GM19238 (cell line): ENCODE results near the gene KRTAP2-3.
"Not testable (repeated sequence)": the region's sequence is repeated elsewhere in the genome, so short reads cannot be mapped to it uniquely, and the experiment has no call there.

ENCODE experiments used
- DNase-seq: peaks from one replicate; pipeline ENCODE4 v3.0.0; 2011; ENCODE audit warnings: low spot score; ENCODE audit not compliant: insufficient read length

The KRTAP2-3 gene

GRCh38 chr17:41034346-41034935 lies 25.5 kb downstream of the KRTAP2-3 start, which contains the start of gene KRTAP1-3:
TSS of gene KRTAP1-3 (minus strand) at chr17:41034874. CDS start at chr17:41034821, 53 bp downstream.
- not testable (repeated sequence) for DNase-seq

DNA sequence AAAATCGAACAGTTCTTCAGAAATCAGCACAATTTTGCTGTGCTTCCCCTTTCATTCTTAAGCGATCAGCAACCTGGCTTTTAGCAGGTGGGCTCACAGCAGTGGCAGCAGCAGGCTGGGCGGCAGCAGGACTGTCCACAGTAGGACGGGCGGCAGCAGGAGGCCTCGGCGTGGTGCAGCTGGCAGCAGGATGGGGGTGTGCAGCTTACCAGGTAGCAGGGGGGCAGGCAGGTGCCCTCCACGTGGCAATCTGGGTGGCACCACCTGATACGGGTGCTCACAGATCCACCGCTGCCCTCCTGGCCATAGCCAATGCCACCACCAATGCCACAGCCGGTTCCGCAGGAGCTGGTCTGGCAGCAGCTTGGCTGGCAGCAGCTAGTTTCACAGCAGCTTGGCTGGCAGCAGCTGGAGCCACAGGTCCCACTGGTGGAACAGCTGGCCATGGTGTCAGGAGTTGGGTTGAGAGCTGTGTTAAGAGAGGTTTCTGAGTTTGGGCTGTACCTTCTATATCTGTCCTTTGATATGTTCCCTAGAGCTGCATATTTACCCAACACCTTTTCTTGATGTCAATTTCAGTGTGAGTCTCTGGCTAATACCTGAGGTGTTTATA lies 30.2 kb downstream of the KRTAP2-3 start, which contains the start of gene KRTAP1-4:
Gene KRTAP1-4 (minus strand): TSS at position 563 of the 613 bp plus-strand sequence. CDS start 117 bp downstream, at position 446.
- no peak for DNase-seq

GRCh38 chr17:41026715-41027471 lies 33.0 kb downstream of the KRTAP2-3 start, which contains the start of gene KRTAP1-5:
TSS of gene KRTAP1-5 (minus strand) at chr17:41027208. CDS start at chr17:41027155, 53 bp downstream.
- no peak for DNase-seq

DNA sequence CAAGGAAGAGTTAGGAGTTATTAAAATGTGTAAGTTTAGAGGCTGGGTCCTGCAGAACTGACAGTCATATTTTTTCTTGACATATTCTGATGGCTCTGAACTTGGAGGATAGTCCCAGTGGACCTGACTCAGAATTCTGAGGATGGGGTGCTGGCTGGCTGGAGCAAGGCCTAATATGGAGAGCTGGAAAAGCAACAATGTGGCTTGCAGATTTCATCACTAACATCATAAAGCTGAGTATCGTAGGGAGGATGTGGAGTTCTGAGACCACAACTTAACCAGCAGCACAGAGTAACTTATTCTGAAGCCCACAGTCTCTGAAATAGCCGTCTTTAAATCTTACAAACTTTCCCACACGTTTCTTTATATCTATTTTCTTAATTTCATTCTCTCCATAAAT lies 35.2 kb downstream of the KRTAP2-3 start:
- DNase-seq = no peak

DNA sequence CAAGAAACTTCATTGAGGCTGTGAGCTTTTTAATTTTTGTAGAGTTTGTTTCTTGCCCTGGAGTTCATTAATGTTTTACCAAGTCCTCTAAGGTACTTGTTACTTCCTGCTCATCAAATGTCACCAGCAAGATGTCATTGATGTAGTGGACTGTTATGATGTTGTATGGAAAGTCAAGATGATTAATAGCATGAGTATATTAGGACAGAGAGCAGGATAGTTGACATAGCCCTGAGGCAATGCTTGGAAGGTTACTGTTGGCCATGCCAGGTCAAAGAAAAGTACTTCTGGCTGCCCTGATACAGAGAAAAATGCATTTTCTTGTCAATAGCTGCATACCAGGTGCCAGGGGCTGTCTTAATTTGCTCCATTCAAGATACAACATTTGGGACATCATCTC lies 39.6 kb downstream of the KRTAP2-3 start:
- no peak for DNase-seq

DNA sequence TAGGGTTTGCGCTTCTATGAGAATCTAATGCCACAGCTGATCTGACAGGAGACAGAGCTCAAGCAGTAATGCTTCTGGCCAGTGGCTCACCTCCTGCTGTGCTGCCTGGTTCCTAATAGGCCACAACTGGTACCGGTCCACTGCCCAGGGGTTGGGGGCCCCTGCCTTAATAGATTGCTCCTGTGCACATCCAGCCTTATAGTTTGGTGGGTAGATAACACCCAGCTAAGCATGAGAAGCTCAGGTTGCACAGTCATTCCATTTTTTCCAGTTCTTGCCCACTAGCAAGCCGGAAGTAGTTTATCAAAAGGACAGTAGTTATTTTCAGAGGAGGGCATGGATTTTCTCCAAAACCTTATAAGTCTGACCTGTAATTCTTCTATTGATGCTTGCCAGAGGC lies 40.5 kb downstream of the KRTAP2-3 start:
- DNase-seq = no peak

DNA sequence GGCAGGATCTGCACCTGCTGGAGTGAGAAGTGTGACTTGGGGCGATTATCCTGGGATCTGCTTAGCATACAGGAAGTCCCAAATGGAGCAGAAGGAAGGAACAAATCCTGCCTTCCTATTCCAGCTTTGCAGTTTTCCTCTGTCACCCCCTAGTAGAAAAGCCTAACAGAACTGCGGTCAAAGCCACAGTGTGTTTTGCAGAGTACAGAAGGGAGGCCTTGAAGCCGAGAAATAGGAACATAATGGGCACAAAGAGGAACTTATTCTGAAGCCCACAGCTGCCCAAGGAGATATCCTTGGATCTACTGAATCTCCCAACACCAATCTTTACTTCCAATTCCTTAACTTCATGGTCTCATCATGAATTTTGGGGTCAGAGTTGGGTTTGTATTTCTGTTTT lies 41.4 kb downstream of the KRTAP2-3 start:
- DNase-seq = no peak

DNA sequence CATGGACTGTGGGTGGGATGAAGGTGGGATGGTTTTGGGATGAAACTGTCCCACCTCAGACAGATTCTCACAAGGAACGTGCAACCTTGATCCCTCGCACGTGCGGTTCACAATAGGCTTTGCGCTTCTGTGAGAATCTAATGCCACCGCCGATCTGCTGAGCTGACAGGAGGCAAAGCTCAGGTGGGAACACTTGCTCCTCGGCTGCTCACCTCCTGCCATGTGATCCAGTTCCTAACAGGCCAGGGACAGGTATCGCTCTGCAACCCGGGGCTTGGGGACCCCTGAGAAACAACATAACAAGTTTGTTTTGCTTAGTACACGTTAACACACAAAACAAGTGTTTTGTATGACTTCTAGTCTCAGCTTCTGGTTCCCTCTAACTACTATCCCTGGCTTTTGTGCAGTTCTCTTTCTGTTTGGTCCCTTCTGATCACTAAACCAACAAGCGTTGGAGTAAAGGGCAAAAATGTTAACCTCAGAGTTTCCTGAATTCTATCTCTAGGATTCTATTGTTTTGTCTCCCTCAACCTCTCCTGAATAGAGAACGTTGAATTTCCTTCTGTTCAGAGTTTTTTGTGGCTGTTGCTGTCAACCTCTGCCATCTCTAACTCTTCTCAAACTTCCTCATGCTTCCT lies 43.2 kb downstream of the KRTAP2-3 start:
- no peak for DNase-seq

GRCh38 chr17:41015454-41015853 lies 44.5 kb downstream of the KRTAP2-3 start:
- DNase-seq = no peak

DNA sequence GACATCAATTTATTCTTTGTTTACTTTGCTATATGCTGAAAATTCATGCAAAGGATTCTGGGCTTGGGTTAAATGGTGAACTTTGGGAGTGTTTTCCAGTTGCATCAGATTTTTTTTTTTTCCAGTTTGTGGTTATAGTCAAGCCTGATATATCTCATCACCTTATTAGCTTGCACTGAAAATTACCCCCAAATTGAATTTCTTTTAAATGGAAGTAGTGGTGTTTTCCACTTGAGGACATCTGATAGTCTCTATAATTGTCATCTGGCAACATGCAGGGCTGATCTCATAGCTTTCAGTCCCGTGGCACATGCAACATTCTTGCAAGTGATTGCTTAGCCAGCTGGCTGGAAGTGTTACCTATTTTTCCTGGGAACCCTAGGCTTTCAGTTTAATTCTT lies 46.3 kb downstream of the KRTAP2-3 start:
- DNase-seq = no peak

- no peak for DNase-seq
Measured at GRCh38 chr17:41013181-41013580, 46.7 kb downstream of the KRTAP2-3 start.

DNA sequence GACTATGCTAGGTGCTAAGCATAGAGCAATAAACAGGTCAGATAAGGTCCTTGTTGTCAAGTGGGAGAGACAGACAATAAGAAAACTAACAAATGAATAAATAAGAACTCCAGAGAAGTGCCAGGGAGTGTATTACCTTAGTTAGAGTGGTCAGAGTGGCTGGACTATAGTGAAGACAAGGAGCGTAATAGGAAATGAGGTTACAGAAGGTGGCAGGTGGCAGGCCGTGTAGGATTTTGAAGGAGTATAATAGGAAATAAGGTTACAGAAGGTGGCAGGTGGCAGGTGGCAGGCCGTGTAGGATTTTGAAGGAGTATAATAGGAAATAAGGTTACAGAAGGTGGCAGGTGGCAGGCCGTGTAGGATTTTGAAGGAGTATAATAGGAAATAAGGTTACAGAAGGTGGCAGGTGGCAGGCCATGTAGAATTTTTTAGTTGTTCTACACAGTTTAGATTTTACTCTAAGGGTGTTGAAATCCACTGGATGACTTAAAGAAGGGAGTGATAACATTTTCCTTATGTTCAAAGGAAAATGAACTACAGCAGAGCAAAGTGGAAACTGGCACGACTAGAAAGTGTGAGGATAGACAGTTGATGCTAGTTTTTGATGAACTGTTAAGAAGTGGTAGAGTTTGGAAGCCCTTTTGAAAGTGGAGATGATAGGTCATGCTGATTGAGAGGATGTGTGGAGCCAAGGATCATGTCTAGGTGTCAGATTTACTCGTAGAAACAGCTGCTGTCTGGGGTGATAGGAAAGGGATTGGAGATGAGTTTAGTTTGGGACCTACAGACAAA lies 47.4 kb downstream of the KRTAP2-3 start:
- DNase-seq = no peak

- DNase-seq = no peak
Measured at GRCh38 chr17:41010441-41010840, 49.5 kb downstream of the KRTAP2-3 start.

DNA sequence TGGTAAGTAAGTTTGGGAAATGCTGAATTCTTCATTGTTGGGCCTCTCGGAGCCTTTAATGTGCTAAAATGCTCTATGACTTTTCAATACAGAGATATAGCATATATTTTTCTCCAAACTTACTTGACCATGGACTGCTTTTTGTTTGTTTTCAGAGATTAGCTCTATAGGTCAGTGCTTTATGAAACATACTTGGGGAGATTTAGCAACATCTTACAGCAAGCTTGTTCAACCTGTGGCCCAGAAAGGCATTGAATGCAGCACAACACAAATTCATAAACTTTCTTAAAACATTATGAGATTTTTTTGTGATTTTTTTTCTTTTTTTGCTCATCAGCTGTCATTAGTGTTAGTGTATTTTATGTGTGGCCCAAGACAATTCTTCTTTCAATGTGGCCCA lies 50.0 kb downstream of the KRTAP2-3 start:
- no peak for DNase-seq

- no peak for DNase-seq
Measured at GRCh38 chr17:41009301-41009760, 50.6 kb downstream of the KRTAP2-3 start.
